Mucosa of stomach (tissue), 1 donor: ENCODE measurements around the gene POU6F2.

Experiments
- H3K27me3 ChIP-seq: one replicate; pipeline ENCODE4 v1.7.0; 2013; ENCODE audit warnings: mild to moderate bottlenecking, low read length; ENCODE audit not compliant: control insufficient read depth, insufficient read depth
- H3K36me3 ChIP-seq: one replicate; pipeline ENCODE4 v1.7.0; 2013; ENCODE audit warnings: low read length; ENCODE audit not compliant: control insufficient read depth, insufficient read depth
- H3K4me1 ChIP-seq: one replicate; pipeline ENCODE4 v1.7.0; 2013; ENCODE audit warnings: mild to moderate bottlenecking, low read length; ENCODE audit not compliant: control insufficient read depth, insufficient read depth
- H3K4me3 ChIP-seq: one replicate; pipeline ENCODE4 v1.7.0; 2013; ENCODE audit warnings: low read length
- H3K9ac ChIP-seq: one replicate; pipeline ENCODE4 v1.7.0; 2013; ENCODE audit warnings: mild to moderate bottlenecking, low read length, moderate library complexity
- H3K9me3 ChIP-seq: one replicate; pipeline ENCODE4 v1.7.0; 2013; ENCODE audit warnings: mild to moderate bottlenecking, low read length, moderate library complexity; ENCODE audit not compliant: control insufficient read depth
- donor health status: Pancreatic carcinoma.

Gene POU6F2, protein sequence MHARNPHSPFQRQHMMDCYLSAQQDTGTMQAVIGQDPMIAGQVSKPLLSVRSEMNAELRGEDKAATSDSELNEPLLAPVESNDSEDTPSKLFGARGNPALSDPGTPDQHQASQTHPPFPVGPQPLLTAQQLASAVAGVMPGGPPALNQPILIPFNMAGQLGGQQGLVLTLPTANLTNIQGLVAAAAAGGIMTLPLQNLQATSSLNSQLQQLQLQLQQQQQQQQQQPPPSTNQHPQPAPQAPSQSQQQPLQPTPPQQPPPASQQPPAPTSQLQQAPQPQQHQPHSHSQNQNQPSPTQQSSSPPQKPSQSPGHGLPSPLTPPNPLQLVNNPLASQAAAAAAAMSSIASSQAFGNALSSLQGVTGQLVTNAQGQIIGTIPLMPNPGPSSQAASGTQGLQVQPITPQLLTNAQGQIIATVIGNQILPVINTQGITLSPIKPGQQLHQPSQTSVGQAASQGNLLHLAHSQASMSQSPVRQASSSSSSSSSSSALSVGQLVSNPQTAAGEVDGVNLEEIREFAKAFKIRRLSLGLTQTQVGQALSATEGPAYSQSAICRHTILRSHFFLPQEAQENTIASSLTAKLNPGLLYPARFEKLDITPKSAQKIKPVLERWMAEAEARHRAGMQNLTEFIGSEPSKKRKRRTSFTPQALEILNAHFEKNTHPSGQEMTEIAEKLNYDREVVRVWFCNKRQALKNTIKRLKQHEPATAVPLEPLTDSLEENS

DNA sequence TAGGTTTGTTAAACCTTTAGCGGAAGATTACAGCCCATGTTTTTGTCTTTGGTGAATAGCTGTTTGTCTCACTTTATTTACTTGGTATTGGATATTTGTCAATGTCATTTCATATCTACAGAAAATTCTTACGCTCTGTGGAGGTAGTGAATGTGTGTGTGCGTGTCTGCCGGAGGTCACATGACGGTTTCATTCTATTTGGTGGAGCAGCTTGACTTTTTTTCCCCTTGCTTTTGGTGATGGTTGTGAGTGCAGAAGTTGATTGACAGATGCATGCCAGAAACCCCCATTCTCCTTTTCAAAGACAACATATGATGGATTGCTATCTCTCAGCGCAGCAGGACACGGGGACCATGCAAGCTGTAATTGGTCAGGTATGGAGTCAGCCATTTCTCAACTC is at the start of gene POU6F2:
Gene POU6F2 (plus strand): TSS at position 225 of the 400 bp plus-strand sequence. CDS start 45 bp downstream, at position 270.
- no peak within 1 kb of the TSS for H3K4me3 ChIP-seq
- peaks cover 37% of the 10 kb centered on the region for H3K27me3 ChIP-seq
- H3K9me3 ChIP-seq = no peaks in the 10 kb centered on the region
- no peaks in the 10 kb centered on the region for H3K36me3 ChIP-seq
- H3K4me1 ChIP-seq = no peaks in the 10 kb centered on the region
- H3K9ac ChIP-seq = no peak within 1 kb of the TSS

DNA sequence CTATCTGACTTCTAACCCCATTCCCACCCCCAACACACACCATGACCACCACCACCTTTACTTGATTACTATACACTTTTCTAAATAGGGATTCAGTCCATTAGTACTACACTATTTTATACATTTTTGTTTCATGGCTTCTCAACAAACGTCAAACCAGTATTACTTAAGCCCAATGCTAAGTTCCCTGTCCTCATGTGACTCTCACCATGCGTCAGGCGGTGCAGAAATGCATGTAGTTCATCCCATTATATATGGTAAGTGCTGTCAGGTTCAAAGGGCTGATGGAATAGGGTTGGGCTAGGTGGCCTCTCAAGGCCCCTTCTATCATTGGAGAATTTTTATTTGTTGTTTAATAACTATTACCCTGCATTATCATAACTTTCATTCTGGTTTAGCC is 49.2 kb upstream of the POU6F2 start:
- Histone ChIP-seq H3K9me3 (no peaks in the 10 kb centered on the region), H3K9ac (no peak overlapping the region), H3K4me1 (no peaks in the 10 kb centered on the region), H3K36me3 (no peaks in the 10 kb centered on the region), H3K27me3 (no peaks in the 10 kb centered on the region), H3K4me3 (no peak overlapping the region)

DNA sequence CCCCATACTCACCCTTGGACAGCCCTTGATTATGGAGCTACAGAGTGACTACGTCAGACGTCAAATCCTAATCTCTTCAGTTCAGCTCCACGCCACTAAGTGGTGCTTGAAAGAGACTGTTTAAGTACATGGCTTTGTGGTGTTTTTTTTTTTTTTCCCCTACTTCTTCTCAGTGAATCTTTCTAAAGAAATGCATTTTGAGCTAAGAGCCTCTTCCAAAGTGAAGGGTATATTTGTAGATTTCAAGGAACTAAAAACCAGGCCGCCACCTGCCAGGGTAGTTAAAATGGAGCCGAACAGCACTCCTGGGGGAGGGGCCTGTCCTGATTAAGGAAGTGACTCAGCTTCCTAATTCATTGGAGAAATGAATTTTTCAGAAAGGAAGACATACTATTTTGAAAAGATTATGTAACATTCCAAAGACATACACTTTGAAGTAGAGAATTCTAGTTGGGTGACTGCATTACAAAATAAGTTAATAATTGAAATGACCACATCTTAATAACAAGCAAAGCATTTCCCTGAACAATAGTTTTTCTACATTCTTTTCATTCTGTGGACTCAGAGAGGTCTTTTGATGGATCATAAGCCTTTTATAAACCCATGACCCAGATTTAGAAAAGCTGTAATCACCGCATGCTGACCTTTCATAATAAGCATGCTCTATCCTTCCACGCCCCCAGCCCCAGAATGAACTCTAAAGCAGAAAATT is 48.1 kb upstream of the POU6F2 start:
- Histone ChIP-seq H3K27me3 (no peaks in the 10 kb centered on the region), H3K9me3 (no peaks in the 10 kb centered on the region), H3K36me3 (no peaks in the 10 kb centered on the region), H3K4me1 (no peaks in the 10 kb centered on the region), H3K9ac (no peak overlapping the region), H3K4me3 (no peak overlapping the region)

DNA sequence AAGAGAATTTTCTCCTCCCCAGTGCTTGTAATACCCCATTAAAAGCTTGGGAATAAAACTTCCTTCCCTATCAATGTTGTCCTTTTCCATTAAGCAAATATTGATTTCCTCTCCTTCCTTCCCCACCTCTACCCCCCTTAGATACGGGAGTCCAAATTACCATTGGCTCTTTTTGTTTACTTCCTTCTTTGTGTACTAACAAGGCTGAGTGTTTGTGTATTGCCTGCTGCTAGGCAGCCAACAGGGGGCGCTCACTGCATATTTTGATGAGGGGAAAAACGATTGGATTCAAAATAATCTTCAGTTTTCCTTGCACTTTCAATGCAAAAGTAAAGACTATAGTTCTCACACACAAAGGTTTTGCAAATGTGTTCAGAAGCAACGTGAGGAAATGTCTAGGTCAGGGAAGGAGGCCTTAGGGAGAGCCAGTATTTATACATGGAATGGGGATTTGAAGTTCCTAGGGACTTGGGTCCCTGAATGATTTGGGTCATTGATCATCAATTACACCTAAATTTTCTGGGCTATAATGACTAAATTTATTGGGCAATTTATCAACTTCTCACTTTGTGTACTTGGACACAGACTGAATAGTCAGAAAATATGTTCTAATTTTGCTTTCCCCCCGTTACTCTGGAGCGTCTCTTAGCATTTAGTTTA is 45.1 kb upstream of the POU6F2 start:
- Histone ChIP-seq H3K36me3 (no peaks in the 10 kb centered on the region), H3K9ac (no peak overlapping the region), H3K4me1 (no peaks in the 10 kb centered on the region), H3K27me3 (no peaks in the 10 kb centered on the region), H3K9me3 (no peaks in the 10 kb centered on the region), H3K4me3 (no peak overlapping the region)

DNA sequence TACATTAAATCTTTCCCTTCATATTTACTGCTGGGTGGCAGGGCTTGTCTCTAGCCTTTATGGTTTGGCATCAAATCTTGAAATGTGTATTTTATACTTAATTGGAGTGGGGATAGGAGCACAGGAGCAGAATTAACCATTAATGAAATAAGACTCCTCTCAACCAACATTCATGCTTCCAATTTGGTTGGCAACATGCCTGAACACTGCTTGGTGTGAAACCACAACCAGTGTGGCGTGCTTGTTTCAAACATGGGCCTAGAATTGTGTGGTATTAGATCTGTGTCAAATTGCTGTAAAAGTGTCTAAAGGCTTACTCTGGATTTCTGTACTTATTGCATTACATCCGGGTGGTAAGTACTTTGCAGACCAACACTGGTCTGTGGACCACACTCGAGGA is 43.7 kb upstream of the POU6F2 start:
- no peaks in the 10 kb centered on the region for H3K36me3 ChIP-seq
- H3K27me3 ChIP-seq = no peaks in the 10 kb centered on the region

DNA sequence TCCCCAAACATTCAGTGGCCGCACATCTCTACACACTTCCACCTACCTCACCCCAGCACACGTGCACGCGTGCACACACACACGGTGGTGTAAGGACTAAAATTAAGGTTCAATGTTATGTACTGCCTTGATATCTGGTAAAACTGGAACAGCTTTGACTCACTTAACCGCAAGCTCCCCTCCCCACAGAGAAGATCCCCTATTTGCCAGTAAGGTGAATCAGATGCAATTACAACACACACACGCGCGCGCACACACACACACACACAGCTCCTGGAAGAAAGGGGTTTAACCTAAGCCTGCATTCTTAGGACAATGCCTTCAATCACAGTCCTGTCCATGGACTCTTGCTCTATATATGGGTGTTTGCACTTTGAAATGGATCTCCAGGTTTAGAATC is 43.2 kb upstream of the POU6F2 start:
- Histone ChIP-seq H3K4me1 (no peaks in the 10 kb centered on the region), H3K9ac (no peak overlapping the region), H3K9me3 (no peaks in the 10 kb centered on the region), H3K36me3 (no peaks in the 10 kb centered on the region), H3K27me3 (no peaks in the 10 kb centered on the region), H3K4me3 (no peak overlapping the region)

More for the DNA sequence above, 43.7 kb upstream of the POU6F2 start:
- H3K4me3 ChIP-seq = no peak overlapping the region
- no peaks in the 10 kb centered on the region for H3K9me3 ChIP-seq
- H3K4me1 ChIP-seq = no peaks in the 10 kb centered on the region
- H3K9ac ChIP-seq = no peak overlapping the region

DNA sequence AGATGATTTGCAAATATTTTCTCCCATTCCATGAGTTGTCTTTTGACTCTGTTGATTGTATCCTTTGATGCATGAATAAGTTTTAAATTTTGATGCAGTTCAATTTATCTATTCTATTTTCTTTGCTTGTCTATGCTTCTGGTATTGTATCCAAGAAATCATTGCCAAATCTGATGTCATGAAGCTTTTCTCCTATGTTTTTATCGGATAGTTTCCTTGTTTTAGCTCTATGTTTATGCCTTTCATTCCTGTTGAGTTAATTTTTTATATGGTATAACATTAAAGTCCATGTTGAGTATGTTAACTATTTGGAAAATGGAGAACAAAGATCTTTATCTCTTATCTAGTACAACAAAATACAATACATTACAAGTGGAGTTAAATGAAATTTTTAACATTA is 41.1 kb upstream of the POU6F2 start:
- no peaks in the 10 kb centered on the region for H3K9me3 ChIP-seq
- no peaks in the 10 kb centered on the region for H3K27me3 ChIP-seq
- H3K9ac ChIP-seq = no peak overlapping the region
- H3K4me3 ChIP-seq = no peak overlapping the region
- no peaks in the 10 kb centered on the region for H3K4me1 ChIP-seq
- H3K36me3 ChIP-seq = no peaks in the 10 kb centered on the region

DNA sequence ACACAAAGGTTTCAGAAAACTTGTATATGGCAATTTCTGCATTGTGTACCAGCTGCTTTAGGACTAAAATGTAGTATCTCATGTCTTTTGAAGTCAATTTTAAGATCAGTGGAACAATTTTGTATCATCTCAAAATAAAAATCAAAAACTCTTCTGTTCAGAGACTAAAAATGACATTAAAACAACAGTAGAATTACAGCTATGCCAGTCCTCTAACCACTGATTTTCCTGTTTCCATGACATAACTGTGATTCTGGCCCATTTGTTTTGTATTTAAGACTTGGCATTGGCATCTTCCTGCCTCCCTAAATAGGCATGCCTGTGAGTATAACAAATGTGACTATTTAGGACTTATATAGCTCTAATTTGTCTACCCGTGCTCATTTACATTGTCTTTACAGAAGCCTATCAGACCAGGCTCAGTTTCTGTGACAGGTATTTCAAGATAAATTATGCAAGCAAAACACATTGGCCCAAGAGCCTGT is 39.7 kb upstream of the POU6F2 start:
- Histone ChIP-seq H3K36me3 (no peaks in the 10 kb centered on the region), H3K9me3 (no peaks in the 10 kb centered on the region)

DNA sequence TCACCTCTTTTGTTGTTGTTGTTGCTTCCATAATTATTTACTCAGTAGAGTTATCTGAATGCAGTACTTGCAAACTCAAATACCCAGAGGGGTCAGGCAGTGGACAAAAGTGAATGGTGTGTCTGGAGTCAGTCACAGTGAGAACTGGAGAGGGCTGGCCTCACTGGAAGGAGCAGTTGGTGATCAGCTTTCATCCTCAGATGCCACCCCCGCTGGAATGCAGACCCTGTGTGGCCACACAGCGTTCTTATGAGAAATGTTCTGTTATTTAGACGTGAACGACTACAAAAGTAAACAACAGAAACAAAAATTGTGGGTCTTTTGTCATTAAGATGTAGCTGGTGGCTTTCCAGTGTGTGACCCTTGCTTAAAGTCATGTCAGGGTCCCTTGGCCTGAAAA is 39.1 kb upstream of the POU6F2 start:
- Histone ChIP-seq H3K27me3 (no peaks in the 10 kb centered on the region), H3K4me1 (no peaks in the 10 kb centered on the region), H3K9me3 (no peaks in the 10 kb centered on the region), H3K36me3 (no peaks in the 10 kb centered on the region), H3K4me3 (no peak overlapping the region), H3K9ac (no peak overlapping the region)

More for the DNA sequence above, 39.7 kb upstream of the POU6F2 start:
- Histone ChIP-seq H3K9ac (no peak overlapping the region), H3K27me3 (no peaks in the 10 kb centered on the region), H3K4me3 (no peak overlapping the region), H3K4me1 (no peaks in the 10 kb centered on the region)

DNA sequence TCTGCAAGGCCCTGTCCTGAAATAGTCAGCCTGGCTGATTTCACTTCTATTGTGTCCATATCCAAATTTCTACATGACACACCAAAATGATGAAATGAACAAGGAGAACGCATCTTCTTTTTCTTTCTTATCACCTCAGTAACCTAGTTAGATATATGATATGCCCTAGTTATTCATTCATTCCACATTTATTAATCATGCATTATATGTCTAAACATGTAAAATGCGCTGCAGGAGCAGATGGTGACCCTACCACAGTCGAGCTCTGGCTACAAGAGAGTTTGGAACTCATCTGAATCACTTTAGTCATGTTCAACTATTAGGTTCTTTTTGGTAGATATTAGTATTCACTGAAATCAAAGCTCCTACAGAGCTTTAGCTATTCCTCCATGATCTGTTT is 36.9 kb upstream of the POU6F2 start:
- no peaks in the 10 kb centered on the region for H3K4me1 ChIP-seq
- H3K9ac ChIP-seq = no peak overlapping the region
- H3K9me3 ChIP-seq = no peaks in the 10 kb centered on the region
- H3K27me3 ChIP-seq = no peaks in the 10 kb centered on the region
- H3K4me3 ChIP-seq = no peak overlapping the region
- no peaks in the 10 kb centered on the region for H3K36me3 ChIP-seq

DNA sequence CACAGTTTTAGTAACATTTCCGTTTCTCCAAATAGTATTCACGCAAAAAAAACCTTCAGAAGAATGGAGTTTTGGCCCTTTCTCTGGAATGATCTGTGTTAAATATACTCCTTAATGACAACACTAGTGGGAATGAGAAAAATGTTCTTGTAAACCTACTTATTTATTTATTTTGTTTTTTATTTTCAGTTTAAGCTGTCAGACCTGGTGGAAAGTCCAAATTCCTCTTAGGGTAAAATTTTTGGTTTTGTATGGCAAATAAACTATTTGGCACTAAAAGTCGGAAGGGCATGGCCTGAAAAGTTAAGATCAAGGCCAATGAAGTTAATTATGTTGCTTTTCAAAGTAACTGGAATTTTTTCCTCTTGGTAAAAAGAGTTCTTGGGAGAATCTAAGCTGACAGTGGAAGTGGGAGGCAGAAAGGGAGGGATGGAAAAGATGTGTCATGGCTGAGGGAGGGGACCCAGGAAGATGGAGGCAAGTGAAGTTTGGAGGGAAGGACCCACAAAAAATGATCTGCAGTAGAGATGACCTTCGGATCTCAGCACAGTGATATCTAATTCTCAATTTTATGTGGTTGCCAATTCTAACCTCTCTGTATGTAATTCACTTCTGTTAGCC is 35.2 kb upstream of the POU6F2 start:
- Histone ChIP-seq H3K27me3 (no peaks in the 10 kb centered on the region), H3K4me3 (no peak overlapping the region), H3K9ac (no peak overlapping the region), H3K4me1 (no peaks in the 10 kb centered on the region), H3K9me3 (no peaks in the 10 kb centered on the region), H3K36me3 (no peaks in the 10 kb centered on the region)
